ENCODE results near the gene KCNQ4.

Gene KCNQ4

GRCh38 chr1:40776236-40777072 is 7.1 kb upstream of the KCNQ4 start:
- DNase-seq (ENCODE audit: low read depth in 2 of 2): no peak

- no peak for DNase-seq (ENCODE audit: low read depth in 2 of 2)
Observed at GRCh38 chr1:40777224-40777970, 6.2 kb upstream of the KCNQ4 start.

- no peak for DNase-seq (ENCODE audit: low read depth in 2 of 2)
Observed at GRCh38 chr1:40780678-40781607, 2.6 kb upstream of the KCNQ4 start.

- no peak for DNase-seq (ENCODE audit: low read depth in 2 of 2)
Observed at GRCh38 chr1:40781608-40781971, 2.0 kb upstream of the KCNQ4 start.

- no peak for DNase-seq (ENCODE audit: low read depth in 2 of 2)
Observed at GRCh38 chr1:40782371-40782956, 1.1 kb upstream of the KCNQ4 start.

- no peak for DNase-seq (ENCODE audit: low read depth in 2 of 2)
Observed at GRCh38 chr1:40784141-40784770, 669 bp downstream of the KCNQ4 start.

GRCh38 chr1:40784771-40785151 is 1.2 kb downstream of the KCNQ4 start:
- DNase-seq (ENCODE audit: low read depth in 2 of 2): no peak

- DNase-seq (ENCODE audit: low read depth in 2 of 2): no peak
Observed at GRCh38 chr1:40785446-40785845, 1.9 kb downstream of the KCNQ4 start.

GRCh38 chr1:40786171-40786994 is 2.8 kb downstream of the KCNQ4 start:
- no peak for DNase-seq (ENCODE audit: low read depth in 2 of 2)

- DNase-seq (ENCODE audit: low read depth in 2 of 2): no peak
Observed at GRCh38 chr1:40786995-40787705, 3.6 kb downstream of the KCNQ4 start.

GRCh38 chr1:40787737-40788560 is 4.4 kb downstream of the KCNQ4 start:
- DNase-seq (ENCODE audit: low read depth in 2 of 2): no peak

GRCh38 chr1:40788561-40789341 is 5.2 kb downstream of the KCNQ4 start:
- no peak for DNase-seq (ENCODE audit: low read depth in 2 of 2)

- no peak for DNase-seq (ENCODE audit: low read depth in 2 of 2)
Observed at GRCh38 chr1:40789342-40789598, 5.7 kb downstream of the KCNQ4 start.

GRCh38 chr1:40789661-40790430 is 6.3 kb downstream of the KCNQ4 start:
- DNase-seq (ENCODE audit: low read depth in 2 of 2): no peak

- no peak for DNase-seq (ENCODE audit: low read depth in 2 of 2)
Observed at GRCh38 chr1:40792036-40792435, 8.4 kb downstream of the KCNQ4 start.

GRCh38 chr1:40793617-40794016 is 10.0 kb downstream of the KCNQ4 start:
- no peak for DNase-seq (ENCODE audit: low read depth in 2 of 2)

GRCh38 chr1:40794048-40794447 is 10.5 kb downstream of the KCNQ4 start:
- DNase-seq (ENCODE audit: low read depth in 2 of 2): no peak
